ENCODE data around the gene FUT1. TPM values are rescaled to one million over a fixed set of nuclear protein-coding genes. Genes with fewer than 3 reads are reported as not detected.

Gene FUT1
- total and polyA plus RNA-seq, 9 of the 15 experiments (the other 6 are each of a cell fraction or from before 2014, with no cell fraction given) = 2.3 to 18.5 (median 8.8) TPM

- DNase-seq (ENCODE audit: extremely low read depth in 1 of 4, low spot score in 3 of 4) (no peak), ATAC-seq (no peak), FAIRE-seq (no peak)
- H3K79me2 ChIP-seq (ENCODE audit: control insufficient read depth, insufficient read depth, low read length) = peaks cover 7% of the 10 kb centered on the region; the same call in 1 of the 3 replicates
- POLR2A ChIA-PET = interaction anchor here (0.6 kb wide), 1 partner anchor 583 kb away, joined by 3 read pairs; no protein-coding TSS in a partner anchor
- peaks cover 18 to 40% of the 10 kb centered on the region in 2 experiments for H3K4me1 ChIP-seq (replicated peaks in 1 of 2; ENCODE audit: control insufficient read depth in 2 of 2, insufficient read depth in 2 of 2, low read length in 2 of 2)
- no peak overlapping the region for H3K4me3 ChIP-seq
- CTCF ChIA-PET (ENCODE audit: low intra/inter-chr PET ratio) = no interaction called here
- peak overlapping the region in 1 of 2 experiments; percentile 82; a peak in 2 of 4 replicates for H3K9ac ChIP-seq (ENCODE audit: insufficient read depth in 1 of 2, low read depth in 2 of 2, low read length in 2 of 2)
- H3K27me3 ChIP-seq (ENCODE audit: control insufficient read depth in 2 of 2, insufficient read depth in 2 of 2, low read length in 2 of 2) = no peaks in the 10 kb centered on the region
- BruUV-seq (replicated peaks) = no TSS peak
- no peak overlapping the region for H3K27ac ChIP-seq (ENCODE audit: extremely low read depth, low read depth, low read length)
- intact Hi-C loops (cut with micrococcal nuclease) (no loop called here), in situ Hi-C loops (cut with MboI) (no loop called here)
- H2AFZ ChIP-seq (ENCODE audit: low read depth, low read length) = no peak overlapping the region
- no peaks in the 10 kb centered on the region for H4K20me1 ChIP-seq (replicated peaks; ENCODE audit: control insufficient read depth, insufficient read depth, low read length)
- H3K9me3 ChIP-seq (replicated peaks; ENCODE audit: control insufficient read depth, insufficient read depth, low read depth, low read length) = no peaks in the 10 kb centered on the region
- no peaks in the 10 kb centered on the region for H3K9me1 ChIP-seq (ENCODE audit: control insufficient read depth, insufficient read depth, low read length)
- no peak for TF ChIP-seq CC2D1A (IDR thresholded peaks at IDR 0.05)
- no peak for TF ChIP-seq KLF1 (tag; IDR thresholded peaks at IDR 0.05)
- TF ChIP-seq MAFG (tag; conservative IDR thresholded peaks at IDR 0.05) = peak; percentile 42; the same call in 1 of the 2 replicates
- peak; percentile 54 for TF ChIP-seq C11orf30 (IDR thresholded peaks at IDR 0.05; ENCODE audit: low read depth)
- peak; percentile 55 for TF ChIP-seq ZNF316 (IDR thresholded peaks at IDR 0.05)
- no peak for TF ChIP-seq MLX (CRISPR knock-in tag; conservative IDR thresholded peaks at IDR 0.05)
- WGBS (ENCODE audit: insufficient coverage, low coverage, missing lambda C conversion rate) = 34% methylated on average over 4 of the region's 4 CpGs
- H3K4me2 ChIP-seq (ENCODE audit: insufficient read depth, low read length) = no peak overlapping the region
- H3K36me3 ChIP-seq (ENCODE audit: control insufficient read depth, insufficient read depth, low read length) = no peaks in the 10 kb centered on the region
Observed at GRCh38 chr19:48711106-48711662, 41.3 kb downstream of the FUT1 start.

All from K562 (cell line).